ENCODE measurements around the gene PDE10A.

The PDE10A gene

GRCh38 chr6:165678429-165678828 is 15.4 kb upstream of the PDE10A start:
- no peak for DNase-seq (ENCODE audit: low read depth)

DNA sequence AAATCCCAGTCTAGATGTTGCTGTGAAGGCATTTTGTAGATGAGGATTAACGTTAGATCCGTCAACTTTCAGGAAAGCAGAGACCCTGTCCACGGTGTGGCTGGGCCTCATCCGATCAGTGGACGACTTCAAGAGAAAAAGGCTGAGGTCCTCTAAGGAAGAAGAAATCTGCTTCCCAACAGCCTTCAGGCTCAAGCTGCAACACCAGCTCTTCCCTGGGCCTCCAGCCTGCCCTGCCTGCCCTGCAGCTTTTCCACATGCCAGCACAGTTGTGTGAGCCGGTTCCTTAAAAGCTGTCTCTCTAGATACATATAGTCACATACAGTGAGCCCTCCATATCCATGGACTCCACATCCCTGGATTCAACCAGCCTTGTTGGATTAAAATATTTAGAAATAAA is 14.1 kb upstream of the PDE10A start:
- no peak for DNase-seq (ENCODE audit: low read depth)

DNA sequence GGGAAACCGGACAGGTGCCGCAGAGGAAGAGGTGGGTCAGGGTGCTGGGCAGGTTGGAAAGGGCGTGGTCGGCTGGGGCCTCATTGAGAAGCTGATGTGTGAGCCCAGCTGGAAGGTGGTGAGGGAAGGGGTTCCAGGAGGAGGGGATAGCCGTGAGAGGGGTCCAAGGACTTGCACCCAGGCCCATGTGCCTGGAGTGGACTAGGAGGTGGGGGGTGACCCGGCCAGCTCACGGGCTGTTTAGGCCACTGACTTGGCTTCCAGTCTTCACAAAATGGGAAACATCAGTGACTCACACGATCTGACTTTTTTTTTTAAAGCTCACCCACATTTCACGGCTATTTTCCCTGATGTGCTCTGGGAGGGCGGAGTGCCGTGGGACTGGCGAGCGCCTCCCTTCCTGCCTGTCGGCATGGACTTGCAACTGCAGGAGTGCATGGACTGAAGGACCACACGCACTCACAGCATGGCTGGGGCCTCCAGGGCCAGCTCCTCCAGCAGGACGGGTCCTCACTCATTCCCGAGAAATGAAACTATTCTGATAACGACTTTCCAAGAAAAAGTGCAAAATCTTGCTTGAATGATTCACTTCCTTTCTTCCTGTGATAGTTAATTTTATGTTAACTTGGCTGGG is 13.5 kb upstream of the PDE10A start:
- no peak for DNase-seq (ENCODE audit: low read depth)

DNA sequence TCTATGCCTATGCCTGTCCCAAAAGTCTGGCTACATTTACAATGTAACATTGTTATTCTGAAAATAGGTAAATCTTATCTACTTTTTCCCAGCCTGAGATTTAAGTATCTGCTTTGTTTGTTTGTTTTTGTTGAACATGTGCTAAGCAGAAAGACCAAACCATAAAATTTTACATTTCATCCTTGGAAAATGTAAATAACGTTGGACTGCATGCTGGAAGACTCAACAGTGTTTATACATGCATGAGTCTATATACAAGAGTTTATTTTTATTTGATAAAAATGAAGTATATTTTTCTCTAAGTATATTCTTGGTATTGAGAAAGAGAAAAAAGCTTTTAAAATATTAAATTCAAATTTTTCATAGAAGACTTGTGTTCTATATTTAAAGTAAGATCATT is 12.1 kb upstream of the PDE10A start:
- no peak for DNase-seq (ENCODE audit: low read depth)

DNA sequence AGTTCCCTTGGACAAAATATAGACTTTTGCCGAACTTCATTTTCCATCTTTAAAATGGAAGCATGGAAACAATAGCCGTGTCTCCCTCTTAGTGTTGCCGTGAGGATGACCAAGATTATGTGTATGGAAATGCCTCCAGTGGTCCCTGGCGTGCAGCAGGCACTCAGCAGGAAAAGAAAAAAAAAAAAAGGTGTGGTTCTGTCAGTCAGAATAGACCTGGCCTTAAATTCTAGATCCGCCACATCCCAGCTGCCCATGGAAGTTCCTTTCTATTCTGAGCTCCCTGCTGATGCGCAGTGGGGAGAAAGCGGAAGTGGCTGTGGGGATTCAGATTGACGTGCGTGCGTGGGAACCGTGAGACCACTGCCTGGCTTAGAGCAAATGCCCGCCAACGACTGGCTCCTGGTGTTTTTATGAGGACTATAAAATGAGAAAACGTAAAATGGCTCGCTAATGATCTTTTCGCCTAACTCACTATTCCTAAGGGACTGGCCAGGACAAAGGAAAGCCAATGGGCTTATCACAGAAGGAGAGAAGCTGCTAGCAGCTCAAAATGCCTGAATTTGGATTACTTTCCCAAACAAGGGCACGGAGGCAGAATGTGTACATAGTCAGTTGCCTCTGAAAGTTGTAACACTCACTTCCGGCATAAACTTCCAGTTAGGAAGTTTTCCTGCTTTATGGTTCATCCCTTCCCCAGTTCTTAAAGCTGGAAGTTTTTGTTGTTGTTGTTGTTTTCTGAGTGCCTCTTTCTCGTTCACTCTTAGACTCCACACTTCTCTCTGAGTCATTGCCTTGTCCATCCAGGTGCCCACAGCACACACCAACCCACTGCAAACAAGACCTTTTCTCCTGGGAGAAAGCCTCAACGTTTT is 11.4 kb upstream of the PDE10A start:
- no peak for DNase-seq (ENCODE audit: low read depth)

- no peak for DNase-seq (ENCODE audit: low read depth)
Measured at GRCh38 chr6:165671222-165671768, 8.3 kb upstream of the PDE10A start.

DNA sequence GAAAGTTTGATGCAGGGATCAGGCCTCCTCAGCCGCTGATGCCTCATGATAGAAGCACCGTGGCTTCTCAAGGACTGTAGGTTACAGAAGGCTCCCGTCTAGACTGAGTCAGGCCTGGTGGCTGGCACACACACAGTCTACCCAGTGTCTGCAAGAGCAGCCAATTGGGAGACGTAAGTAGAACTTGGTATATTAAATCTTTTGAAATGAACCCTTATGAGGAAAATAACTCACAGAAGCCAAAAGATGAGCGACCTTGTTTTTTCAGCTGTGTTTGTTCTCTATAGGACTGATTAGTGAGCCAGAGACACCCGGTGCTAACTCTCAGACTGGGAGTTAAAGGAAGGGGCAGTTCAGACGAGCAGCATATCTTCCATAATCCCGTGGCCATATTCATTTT is 5.9 kb upstream of the PDE10A start:
- DNase-seq (ENCODE audit: low read depth), result no peak

GRCh38 chr6:165665384-165665672 is 2.3 kb upstream of the PDE10A start:
- DNase-seq (ENCODE audit: low read depth), result no peak

GRCh38 chr6:165664559-165665383 is 1.7 kb upstream of the PDE10A start:
- DNase-seq (ENCODE audit: low read depth), result no peak

- DNase-seq (ENCODE audit: low read depth), result no peak
Measured at GRCh38 chr6:165663736-165664558, 906 bp upstream of the PDE10A start.

DNA sequence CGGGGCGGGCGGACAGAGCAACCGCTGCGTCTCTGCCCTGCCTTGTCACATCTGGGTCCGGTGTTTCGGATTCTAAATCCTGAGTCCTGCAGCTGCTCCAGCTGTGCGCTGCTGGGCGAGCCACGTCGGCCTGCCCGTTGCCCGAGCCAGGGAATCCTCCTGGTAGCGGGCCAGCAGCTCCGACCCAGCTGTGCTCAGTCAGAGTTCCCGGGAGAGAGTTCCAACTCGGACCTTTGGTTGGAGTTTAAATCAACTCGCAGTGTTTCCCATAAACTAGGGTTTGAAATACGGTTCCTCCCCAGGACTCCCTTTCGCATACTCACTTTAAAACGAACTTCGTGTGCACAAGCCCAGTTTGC is 315 bp upstream of the PDE10A start:
- no peak for DNase-seq (ENCODE audit: low read depth)

GRCh38 chr6:165662041-165662748 is 846 bp downstream of the PDE10A start:
- no peak for DNase-seq (ENCODE audit: low read depth)

DNA sequence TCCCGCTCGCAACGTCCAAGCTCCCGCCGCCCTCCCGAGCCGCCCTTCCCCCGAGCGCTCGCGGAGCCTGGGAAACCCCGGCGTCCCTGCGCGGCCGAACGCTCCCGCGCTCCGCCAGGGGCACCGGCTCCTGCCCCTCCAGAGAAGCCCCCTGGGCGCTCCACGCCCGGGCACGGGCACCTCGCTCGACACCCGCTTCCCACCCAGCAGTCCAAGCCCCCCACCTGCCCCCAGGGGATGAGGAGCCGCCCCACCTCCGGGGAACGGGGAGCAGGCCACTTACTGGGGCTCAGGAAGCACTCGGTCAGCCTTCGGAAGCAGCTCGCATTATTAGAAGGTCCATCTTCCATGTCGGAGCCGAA is 1.4 kb downstream of the PDE10A start:
- DNase-seq (ENCODE audit: low read depth), result no peak

DNA sequence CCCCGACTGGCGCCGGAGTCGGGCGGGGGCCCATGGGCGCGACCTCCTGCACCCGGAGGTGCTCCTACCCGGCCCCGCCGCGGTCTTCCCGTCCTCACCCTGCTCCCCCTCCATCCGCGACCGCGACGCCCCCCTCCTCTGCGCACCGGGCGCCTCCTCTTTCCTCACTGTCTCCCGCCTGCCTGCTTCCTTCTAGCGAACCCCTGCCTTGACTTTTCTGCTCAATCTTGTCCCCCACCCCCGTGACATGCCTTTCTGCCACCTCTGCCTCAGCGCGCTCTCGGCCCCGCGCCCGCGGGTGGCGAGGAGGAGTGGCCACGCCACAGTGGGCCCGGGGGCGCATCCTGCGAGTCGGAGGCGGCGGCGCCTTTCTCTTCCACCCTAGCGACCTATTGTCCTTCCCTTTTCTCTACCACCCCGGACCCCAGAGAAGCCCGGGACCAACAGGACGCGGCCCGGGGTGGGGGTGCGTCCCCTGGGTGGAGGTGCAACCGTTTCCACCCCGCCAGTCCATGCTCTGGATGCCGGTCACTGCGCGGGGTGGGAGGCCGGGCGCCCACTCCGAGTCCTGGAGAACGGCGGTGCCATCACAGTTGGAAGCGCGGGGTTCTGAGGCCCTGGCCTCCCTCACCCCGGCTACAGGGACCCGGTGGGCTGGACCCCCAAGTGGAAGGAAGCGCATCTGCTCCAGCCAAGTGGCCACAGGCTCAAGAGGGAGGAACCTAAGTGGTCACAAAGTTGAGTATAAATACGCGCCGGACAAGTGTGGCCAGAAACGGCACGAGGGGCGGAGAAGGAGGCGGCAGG is 2.0 kb downstream of the PDE10A start:
- DNase-seq (ENCODE audit: low read depth), result no peak

DNA sequence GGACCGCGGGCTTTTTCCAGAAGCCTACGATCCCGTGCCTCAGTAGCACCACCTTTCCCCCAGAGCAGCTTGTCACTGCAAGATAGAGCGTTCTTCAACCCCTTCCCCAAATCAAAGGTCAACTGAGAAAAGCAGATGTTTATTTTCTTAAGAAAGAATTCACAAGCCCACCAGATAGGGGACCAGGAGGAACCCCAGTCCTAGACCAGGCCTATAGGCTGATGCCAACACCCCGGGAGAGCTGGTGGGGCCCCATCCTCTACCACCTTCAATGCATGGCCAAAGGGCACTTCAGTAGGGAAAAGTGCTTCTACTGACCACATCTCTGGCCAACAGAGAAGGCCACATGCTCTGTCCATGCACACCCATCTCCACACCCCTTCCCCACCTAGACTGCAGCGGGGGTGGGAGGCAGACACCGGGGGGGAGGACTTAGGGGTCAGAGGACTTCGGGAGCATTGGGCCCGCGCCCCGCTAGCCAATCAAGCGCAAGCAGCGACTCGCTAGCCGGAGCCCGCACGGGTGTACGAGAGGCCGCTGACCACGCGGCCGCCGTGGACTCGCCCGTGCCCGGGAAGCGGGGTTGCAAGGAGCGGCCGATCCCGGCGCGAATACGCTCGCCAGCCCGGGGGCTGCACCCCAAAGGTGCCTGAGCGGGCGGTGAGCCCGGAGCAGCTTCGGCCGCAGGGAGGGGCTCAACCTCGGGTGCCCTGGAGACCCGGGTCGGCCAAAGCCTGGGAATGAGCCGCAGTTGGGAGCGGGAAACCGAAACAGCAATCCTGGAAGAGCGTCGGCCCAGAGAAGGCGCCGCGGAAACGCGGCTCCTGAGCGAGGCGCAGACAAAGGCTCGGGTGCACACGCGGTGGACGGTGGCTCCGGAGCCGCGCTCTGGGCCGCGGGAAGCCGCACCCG is 2.8 kb downstream of the PDE10A start:
- no peak for DNase-seq (ENCODE audit: low read depth)

- DNase-seq (ENCODE audit: low read depth), result no peak
Measured at GRCh38 chr6:165658395-165659058, 4.5 kb downstream of the PDE10A start.

GRCh38 chr6:165657325-165657680 is 5.7 kb downstream of the PDE10A start:
- no peak for DNase-seq (ENCODE audit: low read depth)

DNA sequence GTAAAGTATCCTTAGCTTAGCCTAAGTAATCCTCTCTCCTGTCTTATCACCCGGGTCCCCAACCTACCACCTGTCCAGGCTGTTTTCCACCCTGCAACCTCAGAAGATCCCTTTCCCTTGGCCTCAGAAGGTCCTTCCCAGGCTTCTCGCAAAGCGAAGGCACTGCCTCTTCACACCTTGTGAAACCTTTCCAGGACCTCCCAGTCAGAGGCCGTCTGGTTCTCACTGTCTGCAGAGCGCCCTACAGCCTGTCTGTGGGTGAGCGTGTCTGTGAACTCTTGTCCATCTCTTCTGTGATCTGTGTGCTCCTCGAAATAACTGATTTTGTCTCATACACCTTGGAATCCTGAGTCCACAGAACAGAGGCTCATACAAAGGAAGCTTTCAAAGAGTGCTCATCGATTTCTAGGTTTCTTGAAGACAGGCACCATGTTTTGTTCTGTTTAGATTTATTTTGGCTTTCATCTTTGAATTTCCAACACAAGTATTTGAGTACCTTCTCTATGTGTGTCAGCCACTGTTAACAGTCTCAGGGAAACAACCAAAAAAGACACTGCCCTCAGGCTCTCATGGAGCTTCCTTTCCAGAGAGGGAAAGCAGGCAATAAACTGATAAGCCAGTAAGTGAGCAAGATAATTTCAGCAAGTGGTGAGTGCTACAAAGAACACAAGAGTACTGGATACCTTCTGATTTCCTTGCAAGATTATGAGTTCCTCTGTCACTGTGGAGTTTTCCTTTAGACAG is 6.3 kb downstream of the PDE10A start:
- DNase-seq (ENCODE audit: low read depth), result no peak

Measured in stimulated activated CD8-positive, alpha-beta memory T cell treated with anti-CD3 and anti-CD28 coated beads, Interleukin-15, amount 100 ng/mL, for 24 hours (primary cell).